Fibroblast of peridontal ligament (primary cell): Measurements from ENCODE around the gene FFAR4.

ENCODE experiments used
- DNase-seq: peaks from one replicate; pipeline ENCODE4 v3.0.0-alpha.2; 2010; ENCODE audit errors: extremely low read depth

FFAR4 gene

DNA sequence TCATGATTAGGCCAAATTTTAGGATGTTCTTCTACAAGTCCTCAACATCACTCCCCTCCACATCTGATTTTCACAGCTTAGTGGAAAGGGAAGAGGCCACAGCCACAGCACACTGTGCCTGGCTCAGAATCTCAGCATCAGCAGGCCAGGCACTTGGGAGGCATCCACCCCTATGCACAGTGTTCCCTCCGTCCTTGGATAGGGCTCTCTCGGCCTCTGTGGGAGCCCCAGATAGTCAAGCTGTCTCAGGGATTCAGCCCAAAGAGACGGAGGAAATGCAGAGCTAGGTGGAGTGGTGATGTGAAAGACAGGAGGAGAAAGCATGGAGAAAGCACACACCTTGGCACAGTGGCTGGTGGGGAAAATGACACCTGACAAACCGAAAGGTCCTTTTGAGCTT is 33.3 kb downstream of the FFAR4 start:
- no peak for DNase-seq

GRCh38 chr10:93600446-93601145 is 34.1 kb downstream of the FFAR4 start:
- peak; percentile 16 for DNase-seq

DNA sequence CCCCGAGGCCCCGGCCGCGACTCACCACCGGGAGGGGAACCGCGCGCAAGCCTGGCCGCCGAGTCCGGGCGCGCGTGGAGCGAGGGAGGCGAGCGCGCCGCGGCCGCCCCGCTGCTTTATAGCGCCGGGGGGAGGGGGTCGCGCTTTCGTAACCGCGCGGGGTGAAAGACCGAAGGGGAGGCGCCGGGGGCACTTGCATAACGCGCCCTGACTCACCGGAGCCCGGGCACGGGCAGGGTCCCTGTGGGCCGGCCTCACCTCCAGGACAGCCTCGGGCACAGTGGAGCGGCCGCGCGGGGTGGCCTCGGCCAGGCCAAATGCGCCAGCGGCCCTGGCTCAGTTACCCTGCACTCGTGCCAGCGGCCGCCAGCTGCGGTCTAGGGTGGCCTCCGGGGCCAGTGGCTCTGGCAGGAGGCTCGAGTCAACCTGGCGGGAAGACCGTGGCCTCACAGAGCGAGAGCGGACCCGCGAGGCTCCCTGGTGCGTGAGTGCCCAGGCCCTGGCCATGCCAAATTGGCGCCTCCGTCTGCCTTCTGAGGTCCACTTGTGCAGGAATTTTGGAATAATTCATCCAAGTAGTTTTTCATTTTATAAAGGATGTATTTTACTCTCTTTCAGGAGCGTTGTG is 34.8 kb downstream of the FFAR4 start, which contains the start of gene RBP4:
Gene RBP4, minus strand, starts transcription at position 90 of the 628 bp plus-strand sequence. CDS start 207 bp downstream, outside the sequence.
- DNase-seq: no peak

- no peak for DNase-seq
Observed at GRCh38 chr10:93601774-93602162, 35.3 kb downstream of the FFAR4 start.

DNA sequence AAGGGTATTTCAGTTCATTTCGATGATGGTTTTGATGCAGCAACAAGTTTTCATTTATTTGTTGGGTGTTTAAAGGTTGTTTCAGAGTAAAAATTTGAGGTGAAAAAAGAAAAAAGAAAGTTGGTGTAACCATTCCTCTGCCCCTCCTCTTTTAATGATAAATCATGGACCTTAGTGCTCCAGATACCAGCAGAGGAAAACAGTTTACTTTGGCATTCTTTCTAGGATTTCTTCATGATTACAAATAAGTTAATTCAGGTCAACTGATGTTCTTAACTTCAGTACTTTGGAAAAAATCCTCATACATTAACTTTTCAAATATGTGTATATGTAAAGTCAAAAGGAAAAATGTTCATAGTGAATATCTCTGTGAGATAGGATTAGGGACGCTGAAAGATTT is 36.6 kb downstream of the FFAR4 start:
- no peak for DNase-seq

- no peak for DNase-seq
Observed at GRCh38 chr10:93604146-93604545, 37.7 kb downstream of the FFAR4 start.

- no peak for DNase-seq
Observed at GRCh38 chr10:93608421-93608820, 42.0 kb downstream of the FFAR4 start.

DNA sequence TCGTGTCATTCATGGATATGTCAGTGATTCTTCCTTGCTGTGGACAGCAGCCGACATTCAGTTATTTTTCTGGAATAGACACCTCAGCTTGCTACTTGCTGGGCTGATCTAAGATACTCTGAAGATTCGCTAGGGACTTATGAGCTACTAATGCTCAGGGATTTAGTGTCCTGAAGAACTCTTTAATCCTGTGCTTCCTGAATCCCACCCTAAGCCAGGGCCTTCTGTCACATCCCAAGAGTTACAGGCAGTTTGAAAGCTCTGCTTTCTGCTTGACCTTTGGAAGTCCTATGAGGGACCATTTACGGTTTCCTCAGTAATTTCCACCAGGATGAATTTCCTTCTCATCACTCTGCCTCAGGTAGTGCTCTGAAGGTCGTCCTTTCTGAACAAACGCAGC is 45.8 kb downstream of the FFAR4 start, which contains the start of gene PDE6C:
Gene PDE6C, plus strand, starts transcription at position 227 of the 400 bp plus-strand sequence. CDS start 189 bp downstream, outside the sequence.
- DNase-seq: no peak

- no peak for DNase-seq
Observed at GRCh38 chr10:93613126-93613525, 46.7 kb downstream of the FFAR4 start.

DNA sequence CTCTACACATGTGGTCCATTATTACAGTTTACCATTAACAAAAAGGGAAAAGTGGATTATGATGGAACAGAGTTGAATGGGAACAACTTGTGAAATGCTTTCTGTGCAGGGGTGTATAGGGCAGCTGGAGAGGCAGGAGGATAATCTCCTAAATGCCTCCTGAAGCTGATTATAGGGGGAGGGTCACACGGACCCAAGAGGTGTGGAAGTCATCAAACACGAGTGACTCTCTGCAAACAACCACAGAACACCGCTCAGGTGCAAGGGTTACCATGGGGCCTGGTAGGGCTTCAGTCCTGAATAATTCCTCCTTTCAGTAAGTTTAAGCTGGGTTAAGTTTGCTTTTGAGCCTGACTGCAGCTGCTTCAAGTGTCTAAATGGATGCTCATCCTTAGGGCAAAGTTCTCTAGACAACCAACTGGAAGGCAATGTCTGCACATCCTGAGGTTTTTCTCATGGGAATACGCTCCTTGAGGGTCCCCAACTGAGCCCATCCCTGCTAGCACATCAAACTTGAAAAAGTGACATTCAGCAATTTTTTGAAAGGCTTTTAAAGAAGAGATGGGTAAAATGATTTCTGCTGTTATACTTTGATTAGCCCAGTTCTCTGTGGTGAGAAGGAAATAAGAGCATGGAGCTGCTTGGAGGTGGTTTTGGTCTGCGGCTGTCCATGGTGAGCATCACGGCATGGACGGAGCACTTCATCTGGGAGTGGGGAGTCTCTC is 47.8 kb downstream of the FFAR4 start:
- no peak for DNase-seq

GRCh38 chr10:93615576-93616235 is 49.2 kb downstream of the FFAR4 start:
- no peak for DNase-seq

DNA sequence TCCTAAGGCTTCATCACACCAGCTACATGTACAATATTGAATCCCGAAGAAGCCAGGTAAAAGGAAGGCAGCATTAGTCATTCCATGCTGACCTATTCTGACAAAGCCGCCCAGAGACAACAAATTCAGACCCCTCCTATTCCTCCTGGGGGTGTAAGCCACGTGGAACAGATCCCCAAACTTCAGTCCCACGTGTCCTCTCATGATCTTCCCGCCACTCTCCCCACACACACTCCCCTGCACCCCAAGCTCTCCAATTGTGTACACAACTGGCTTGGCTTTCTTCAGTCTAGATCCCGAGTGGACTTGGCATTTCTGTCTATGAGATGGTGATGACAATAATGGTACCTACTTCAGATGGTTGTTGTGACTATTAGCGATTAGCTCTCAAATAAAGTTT is 54.5 kb downstream of the FFAR4 start:
- DNase-seq: no peak

- DNase-seq: no peak
Observed at GRCh38 chr10:93622942-93623341, 56.5 kb downstream of the FFAR4 start.

- DNase-seq: no peak
Observed at GRCh38 chr10:93628858-93629257, 62.4 kb downstream of the FFAR4 start.

- no peak for DNase-seq
Observed at GRCh38 chr10:93629647-93630305, 63.3 kb downstream of the FFAR4 start.

GRCh38 chr10:93630625-93631557 is 64.4 kb downstream of the FFAR4 start:
- DNase-seq: no peak
